Right lung (tissue), 5 donors: ENCODE results near the gene LCE5A. TPM values are rescaled to one million over a fixed set of nuclear protein-coding genes. Genes with fewer than 3 reads are reported as not detected.
"Not testable (repeated sequence)": the region's sequence is repeated elsewhere in the genome, so short reads cannot be mapped to it uniquely, and the experiment has no call there.

Experiments
- DNase-seq, 2 donors: peaks; one replicate each; pipeline ENCODE4 v3.0.0-alpha.2; 2013
- polyA plus RNA-seq, 5 donors: library from polyadenylated mRNA; unstranded; fragments of 120-200 nt; gene quantifications; one replicate each; pipeline versions ENCODE4 v1.2.1 to v1.2.3, GENCODE V29; 2013; ENCODE audit warnings: inconsistent platforms in 1 of 5, low replicate concordance in 1 of 5; ENCODE audit not compliant: insufficient read length in 5 of 5, insufficient read depth in 1 of 5

Gene LCE5A
- polyA plus RNA-seq, 5 donors: not detected

DNA sequence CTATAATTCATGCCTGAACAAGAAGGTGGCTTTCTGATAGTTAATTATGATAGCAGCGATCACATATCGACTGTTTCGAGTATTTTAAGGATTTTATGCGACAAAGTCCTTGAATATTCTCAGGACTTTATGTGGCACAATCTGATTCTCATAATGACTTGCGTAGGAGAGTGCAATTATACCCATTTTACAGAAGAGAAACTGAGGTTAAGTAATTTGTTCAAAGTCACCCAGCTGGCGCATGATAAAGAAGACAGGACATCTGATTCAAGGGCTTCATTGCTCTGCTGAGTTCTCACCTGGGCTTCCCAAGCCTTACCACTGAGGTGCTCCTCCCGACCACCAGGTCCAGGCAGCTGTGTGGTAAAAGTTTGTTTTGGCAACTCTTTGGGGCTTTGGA is 5.5 kb downstream of the LCE5A start:
- no peak for DNase-seq

DNA sequence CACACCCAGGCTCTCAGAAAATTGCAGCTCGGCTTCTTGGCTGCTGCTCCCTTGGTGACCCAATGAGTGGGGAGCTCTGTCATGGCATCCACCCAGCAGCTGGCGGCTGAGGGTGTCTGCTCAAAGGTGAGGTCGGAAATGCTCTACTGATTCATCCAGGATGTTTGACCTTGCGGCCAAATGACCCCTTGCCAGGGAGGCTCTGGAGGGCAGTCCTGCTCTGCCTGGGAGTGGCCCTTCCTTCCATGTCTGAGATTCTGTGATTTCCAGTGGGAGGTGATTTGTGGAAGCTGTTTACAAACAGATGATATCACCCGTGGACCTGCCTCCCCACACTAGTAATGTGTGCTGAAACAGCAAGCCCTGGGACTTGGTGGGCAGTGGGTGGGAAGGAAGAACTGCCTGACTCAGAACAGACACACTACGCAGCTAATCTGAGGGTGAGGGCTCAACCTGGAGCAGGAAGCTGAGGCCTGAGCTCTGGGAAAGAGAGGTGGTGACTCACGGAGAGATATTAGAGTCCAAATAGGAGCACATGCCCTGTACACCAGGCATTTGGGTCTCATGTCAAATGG is 6.7 kb downstream of the LCE5A start:
- DNase-seq: no peak

DNA sequence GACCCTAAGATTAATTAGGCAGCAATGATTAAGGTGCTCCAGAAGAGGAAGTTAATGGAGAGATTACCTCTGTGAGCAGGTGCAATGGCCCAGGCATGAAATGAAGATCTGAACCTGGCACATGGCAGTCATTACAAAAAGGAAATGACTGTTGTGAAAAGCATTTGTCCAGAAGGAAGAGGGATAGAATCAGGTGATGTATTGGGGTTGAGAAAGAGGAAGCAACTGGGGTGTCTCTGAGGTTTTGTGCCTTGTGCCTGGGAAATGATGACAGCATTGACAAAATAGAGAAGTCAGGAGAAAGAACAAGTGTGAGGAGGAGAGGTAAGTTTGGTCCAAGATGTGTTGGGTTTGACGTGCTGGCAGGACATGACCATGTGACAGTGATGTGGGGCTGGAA is 9.2 kb downstream of the LCE5A start:
- DNase-seq: no peak

DNA sequence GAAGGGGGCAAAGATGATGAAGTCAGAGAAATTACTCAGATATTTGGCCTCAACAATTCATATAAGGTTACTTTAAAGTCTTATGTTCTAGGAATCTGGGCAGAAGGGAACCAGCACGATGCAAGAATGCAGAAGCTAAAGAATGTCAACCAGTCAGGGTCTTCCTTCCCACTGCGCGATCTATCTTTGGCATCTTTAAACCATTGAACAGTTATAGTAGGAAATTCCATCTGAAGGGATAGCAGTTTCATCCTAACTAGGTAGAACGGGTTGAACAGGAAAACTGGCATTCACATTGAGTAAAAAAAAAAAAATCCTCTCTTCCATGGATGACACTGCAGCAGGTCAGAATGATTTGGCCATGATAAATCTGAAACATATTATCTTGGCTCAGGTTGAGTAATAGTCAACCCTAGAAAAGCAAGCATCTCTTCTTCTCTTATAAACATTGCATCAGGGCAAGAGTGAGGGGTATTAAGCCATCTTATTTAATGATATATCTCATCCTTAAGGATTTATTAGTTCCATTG is 10.0 kb downstream of the LCE5A start:
- DNase-seq: no peak

DNA sequence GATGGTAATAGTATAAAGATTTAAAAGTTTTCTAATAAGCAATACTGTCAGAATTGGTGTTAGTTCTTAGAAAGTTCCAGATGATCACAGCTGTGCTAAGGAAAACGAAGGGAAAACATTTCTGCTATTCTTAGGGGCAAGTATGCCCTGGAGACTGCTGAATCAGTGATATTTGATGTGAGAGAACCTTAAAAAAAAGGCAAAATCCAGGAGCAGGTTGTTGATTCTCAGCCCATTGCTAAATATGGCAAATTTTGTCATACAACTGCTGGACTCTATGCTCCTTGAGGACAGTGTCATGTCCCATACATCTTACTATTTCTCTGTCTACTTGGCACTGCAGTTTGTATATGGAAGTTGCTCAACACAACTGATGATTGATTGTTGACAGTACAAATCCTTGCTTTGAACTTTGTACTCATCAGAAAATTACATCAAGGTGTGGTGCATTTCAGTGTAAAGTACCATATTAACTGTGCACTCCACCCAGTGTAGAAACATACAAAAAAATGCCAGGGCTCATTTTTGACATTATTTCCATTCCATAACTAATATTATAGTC is 14.6 kb downstream of the LCE5A start:
- no peak for DNase-seq

DNA sequence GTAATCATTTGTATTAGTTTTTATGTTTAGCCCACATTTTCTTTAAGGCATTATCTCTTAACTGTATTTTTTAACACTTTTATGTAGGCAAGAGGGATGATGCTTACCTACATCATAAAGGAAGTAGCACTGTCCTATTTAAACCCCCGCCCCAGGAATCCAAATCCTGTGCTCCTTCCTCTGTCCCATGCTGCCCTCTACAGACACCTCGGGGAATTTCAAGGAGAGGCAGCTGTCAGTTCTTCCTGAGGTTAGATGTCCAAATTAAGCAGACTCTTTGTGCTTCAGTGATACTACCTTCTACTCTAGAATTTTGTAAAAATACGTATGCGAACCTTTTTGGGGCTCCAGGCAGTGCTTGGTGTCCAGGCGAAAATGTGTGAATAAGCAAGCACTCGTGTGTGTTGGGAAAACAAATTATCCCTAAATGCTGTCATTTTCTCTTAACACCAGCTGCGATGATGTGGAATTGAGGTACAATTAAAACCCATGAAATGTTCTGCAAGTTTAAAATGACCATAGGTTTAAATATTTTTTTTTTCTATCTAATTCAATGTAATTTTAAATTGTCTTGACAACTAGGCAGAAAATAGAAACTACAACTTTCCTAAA is 22.8 kb downstream of the LCE5A start:
- DNase-seq: no peak

DNA sequence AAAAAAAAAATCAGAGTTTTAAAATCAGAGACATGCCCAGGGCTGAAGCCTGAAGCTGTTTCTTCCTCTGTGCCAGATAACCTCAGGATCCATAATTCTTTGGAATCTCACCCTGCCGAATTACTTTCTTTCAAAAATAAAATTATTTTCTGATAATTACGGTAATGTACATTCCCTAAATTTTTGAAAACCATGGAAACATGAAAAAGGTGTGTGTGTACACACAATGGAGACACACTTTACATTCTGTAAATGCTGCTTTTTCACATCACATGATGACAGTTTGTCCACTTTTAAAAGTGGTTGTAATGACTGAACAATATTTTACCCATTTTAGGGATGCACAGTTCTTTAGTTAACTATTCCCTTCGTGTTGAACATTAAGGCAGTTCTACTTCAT is 25.2 kb downstream of the LCE5A start:
- DNase-seq: no peak

DNA sequence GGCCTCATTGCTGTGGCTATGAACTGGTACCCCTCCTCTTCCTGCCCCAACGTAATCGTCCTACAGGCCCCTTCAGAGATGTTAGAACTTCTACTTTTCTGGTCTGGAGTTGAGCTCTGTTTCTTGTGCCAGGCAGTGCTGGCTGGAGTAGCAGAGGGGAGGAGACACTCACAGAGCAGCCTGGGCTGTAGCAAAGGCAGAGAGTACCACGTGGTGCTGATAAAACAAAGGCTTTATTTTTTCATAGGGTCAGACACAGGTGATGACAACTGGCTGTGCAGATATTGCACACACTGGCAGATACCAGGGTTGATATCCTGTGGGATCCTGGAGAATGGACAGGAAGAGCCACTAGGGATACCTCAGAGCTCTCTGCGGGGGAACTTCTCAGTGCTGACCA is 26.9 kb downstream of the LCE5A start:
- DNase-seq: no peak

DNA sequence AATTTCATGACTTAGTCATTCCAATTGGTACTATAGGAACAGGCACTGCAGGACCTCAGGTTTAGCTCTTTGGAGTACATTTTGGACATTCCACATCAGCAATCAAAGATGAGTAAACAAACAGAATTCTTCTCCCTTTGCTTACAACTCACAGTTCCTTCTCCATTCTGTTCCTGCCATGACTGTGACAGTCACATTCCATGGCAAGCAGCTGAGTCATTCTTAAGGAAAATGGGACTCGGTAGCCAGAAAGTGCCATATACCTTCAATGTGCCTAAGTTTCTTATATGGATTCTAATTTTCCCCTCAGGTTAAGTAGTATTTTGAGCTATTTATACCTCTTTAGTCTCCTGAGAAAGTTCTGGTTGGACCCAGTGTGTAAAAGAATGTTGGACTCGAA is 29.3 kb downstream of the LCE5A start:
- no peak for DNase-seq

DNA sequence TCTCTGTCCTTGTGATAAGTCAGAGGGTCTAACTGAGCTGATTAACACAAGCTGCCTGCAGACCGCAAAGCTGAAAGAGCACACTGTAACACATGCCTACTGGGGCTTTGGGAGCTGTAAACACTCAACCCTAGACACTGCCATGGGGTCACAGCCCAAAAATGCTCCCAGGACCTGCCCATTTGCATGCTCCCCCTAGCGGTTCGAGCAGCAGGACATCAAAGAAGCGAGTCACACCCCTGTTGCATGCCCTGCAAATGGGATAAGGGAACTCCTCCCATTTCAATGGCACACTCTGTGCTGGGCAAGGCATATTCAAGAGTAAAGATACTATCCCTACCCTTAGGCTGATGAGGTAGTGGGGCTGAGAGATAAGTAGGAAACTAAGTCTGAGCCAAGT is 33.2 kb downstream of the LCE5A start:
- no peak for DNase-seq

DNA sequence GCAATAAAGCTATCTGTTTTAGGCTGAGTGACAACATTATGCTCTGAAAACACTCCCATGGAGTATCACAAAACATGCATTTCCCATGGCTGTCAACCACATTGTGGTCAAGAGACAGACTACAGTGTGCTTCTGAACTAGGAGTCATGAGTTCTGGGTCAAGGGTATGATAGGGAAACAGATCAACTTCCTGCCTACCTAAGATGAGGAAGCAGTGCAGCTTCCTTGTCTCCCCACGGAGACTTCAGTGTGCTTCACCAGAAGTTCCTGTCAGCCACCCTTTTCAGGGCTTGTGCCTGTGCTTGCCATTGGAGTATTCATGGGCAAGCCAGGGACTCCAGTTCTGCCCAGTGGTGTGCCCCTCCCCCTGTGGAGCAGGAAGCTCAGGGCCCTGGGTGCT is 36.1 kb downstream of the LCE5A start:
- no peak for DNase-seq

DNA sequence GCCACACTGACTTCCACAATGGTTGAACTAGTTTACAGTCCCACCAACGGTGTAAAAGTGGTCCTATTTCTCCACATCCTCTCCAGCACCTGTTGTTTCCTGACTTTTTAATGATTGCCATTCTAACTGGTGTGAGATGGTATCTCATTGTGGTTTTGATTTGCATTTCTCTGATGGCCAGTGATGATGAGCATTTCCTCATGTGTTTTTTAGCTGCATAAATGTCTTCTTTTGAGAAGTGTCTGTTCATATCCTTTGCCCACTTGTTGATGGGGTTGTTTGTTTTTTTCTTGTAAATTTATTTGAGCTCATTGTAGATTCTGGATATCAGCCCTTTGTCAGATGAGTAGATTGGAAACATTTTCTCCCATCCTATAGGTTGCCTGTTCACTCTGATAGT is 37.8 kb downstream of the LCE5A start:
- not testable (repeated sequence) for DNase-seq

Other genes with a start within 250 kb of the LCE5A start
- gene FLG, start 185.6 kb upstream of the LCE5A start, polyA plus RNA-seq: 1 to 10 TPM in 3 of 5 donors, under 1 TPM in 2; 0.39 to 1.6 (median 1.2) TPM
- gene FLG2, start 150.8 kb upstream of the LCE5A start, polyA plus RNA-seq: under 1 TPM; 0.06 to 0.17 (median 0.10) TPM
- not detected for gene CRNN, start 96.5 kb upstream of the LCE5A start, polyA plus RNA-seq
- not detected for gene CRCT1, start 3.7 kb downstream of the LCE5A start, polyA plus RNA-seq
- not detected for gene LCE3E, start 56.0 kb downstream of the LCE5A start, polyA plus RNA-seq
- gene LCE3D, start 69.7 kb downstream of the LCE5A start, polyA plus RNA-seq: not detected
- not detected for gene LCE3C, start 89.4 kb downstream of the LCE5A start, polyA plus RNA-seq
- gene LCE3B, start 103.0 kb downstream of the LCE5A start, polyA plus RNA-seq: not detected
- gene LCE3A, start 112.3 kb downstream of the LCE5A start, polyA plus RNA-seq: not detected
- gene LCE2D, start 152.6 kb downstream of the LCE5A start, polyA plus RNA-seq: not detected
- gene LCE2C, start 164.5 kb downstream of the LCE5A start, polyA plus RNA-seq: not detected
- gene LCE2B, start 175.3 kb downstream of the LCE5A start, polyA plus RNA-seq: not detected
- not detected for gene LCE2A, start 187.5 kb downstream of the LCE5A start, polyA plus RNA-seq
- not detected for gene LCE4A, start 197.4 kb downstream of the LCE5A start, polyA plus RNA-seq
- not detected for gene KPRP, start 247.2 kb downstream of the LCE5A start, polyA plus RNA-seq